HG02884 (cell line): ENCODE measurements around the gene FAM210A.

Experiments used
- ATAC-seq: cut with Tn5 transposase; IDR thresholded peaks from one replicate; pipeline ENCODE4 v1.9.1; 2021; ENCODE audit warnings: mild to moderate bottlenecking, moderate library complexity; ENCODE audit not compliant: unreplicated experiment

Gene FAM210A

GRCh38 chr18:13624563-13625237 is 101.7 kb downstream of the FAM210A start:
- no peak for ATAC-seq

- ATAC-seq = no peak
These were observed 102.5 kb downstream of the FAM210A start for GRCh38 chr18:13623871-13624270.

GRCh38 chr18:13623348-13623747 is 103.0 kb downstream of the FAM210A start:
- no peak for ATAC-seq

- ATAC-seq = no peak
These were observed 103.6 kb downstream of the FAM210A start for GRCh38 chr18:13622751-13623150.

- ATAC-seq = no peak
These were observed 104.3 kb downstream of the FAM210A start for GRCh38 chr18:13621886-13622619.

GRCh38 chr18:13621446-13621849 is 104.9 kb downstream of the FAM210A start:
- ATAC-seq = no peak

GRCh38 chr18:13620818-13621445 is 105.4 kb downstream of the FAM210A start:
- ATAC-seq = no peak

GRCh38 chr18:13620206-13620672 is 106.1 kb downstream of the FAM210A start:
- no peak for ATAC-seq

GRCh38 chr18:13619505-13620205 is 106.7 kb downstream of the FAM210A start:
- no peak for ATAC-seq

GRCh38 chr18:13618760-13619438 is 107.5 kb downstream of the FAM210A start:
- ATAC-seq = no peak

- ATAC-seq = no peak
These were observed 108.4 kb downstream of the FAM210A start for GRCh38 chr18:13617826-13618515.

GRCh38 chr18:13616525-13617035 is 109.8 kb downstream of the FAM210A start:
- ATAC-seq = no peak

GRCh38 chr18:13616041-13616440 is 110.3 kb downstream of the FAM210A start:
- no peak for ATAC-seq

GRCh38 chr18:13615432-13615861 is 110.9 kb downstream of the FAM210A start:
- no peak for ATAC-seq

GRCh38 chr18:13614641-13615288 is 111.6 kb downstream of the FAM210A start:
- ATAC-seq = no peak

GRCh38 chr18:13613591-13614501 is 112.5 kb downstream of the FAM210A start:
- peak; percentile 18 for ATAC-seq
